ENCODE measurements around the gene SMYD3. TPM values are rescaled to one million over a fixed set of nuclear protein-coding genes. Genes with fewer than 3 reads are reported as not detected.

SMYD3 gene
- total and polyA plus RNA-seq, 2 of the 4 experiments (the other 2 are of a cell fraction): 26.5 to 37.6 TPM

- DNase-seq: no peak
- H2BK5ac ChIP-seq (ENCODE audit: low read depth, low read length, poor library complexity, severe bottlenecking): no peak overlapping the region
- 80% methylated on average over 1 of the region's 2 CpGs; no CpG with 5 or more reads in 1 of the 2 experiments for WGBS, 2 experiments (ENCODE audit: extremely low coverage in 2 of 2, insufficient read length in 1 of 2)
- no peak overlapping the region for H2BK20ac ChIP-seq (ENCODE audit: low read depth, low read length)
- H3K4ac ChIP-seq (ENCODE audit: low read depth, low read length): no peak overlapping the region
- H3K56ac ChIP-seq (ENCODE audit: extremely low read depth, insufficient read depth, low read length): no peak overlapping the region
- dilution Hi-C loops (cut with HindIII; ENCODE audit: low sequenced_read_pairs, unreplicated experiment): no loop called here
- intact Hi-C loops (cut with micrococcal nuclease): no loop called here
- no peak for ATAC-seq (ENCODE audit: low read depth)
- no peak overlapping the region for H3K9ac ChIP-seq (ENCODE audit: low read depth, low read length)
- 0 out of 4 replicates have a peak, but pooled peaks cover 2 to 3% of the 10 kb centered on the region in 2 experiments for H3K79me1 ChIP-seq (ENCODE audit: low read depth in 1 of 2, low read length in 2 of 2)
- in situ Hi-C loops (cut with MboI; ENCODE audit: low sequenced_read_pairs): no loop called here
- H3K9me1 ChIP-seq (ENCODE audit: insufficient read depth, low read length): peaks cover 2% of the 10 kb centered on the region
- 0 out of 2 replicates have a peak overlapping the region, but pooled peaks have one; percentile 40 for H4K5ac ChIP-seq (ENCODE audit: low read depth, low read length)
- H3K23ac ChIP-seq (ENCODE audit: low read depth, low read length): no peak overlapping the region
- no TSS peak for BruUV-seq (replicated peaks)
- no peaks in the 10 kb centered on the region for H3K36me3 ChIP-seq (ENCODE audit: control insufficient read depth, insufficient read depth, low read length)
- CTCF ChIA-PET: interaction anchor here (0.9 kb wide), 1 partner anchor 14 kb away, joined by 3 read pairs; no protein-coding TSS in a partner anchor
- no peaks in the 10 kb centered on the region for H3K9me3 ChIP-seq (ENCODE audit: control insufficient read depth, insufficient read depth, low read length)
- H3K4me2 ChIP-seq (ENCODE audit: low read depth, low read length): no peak overlapping the region
- no peak overlapping the region; the same call in 1 of the 2 replicates for H4K91ac ChIP-seq (ENCODE audit: insufficient read depth, low read depth, low read length)
- H3K14ac ChIP-seq (replicated peaks; ENCODE audit: low read depth, low read length): 0 out of 2 replicates have a peak overlapping the region, but pooled peaks have one; percentile 22
- no peak overlapping the region for H2BK120ac ChIP-seq (ENCODE audit: low read depth, low read length)
- H3K18ac ChIP-seq (ENCODE audit: low read depth, low read length): no peak overlapping the region
- H3K27me3 ChIP-seq (ENCODE audit: control insufficient read depth, insufficient read depth, low read length): no peaks in the 10 kb centered on the region
- peaks cover 6% of the 10 kb centered on the region; the same call in 1 of the 2 replicates for H3K4me1 ChIP-seq (ENCODE audit: control insufficient read depth, insufficient read depth, low read length)
- no peak overlapping the region for H3K27ac ChIP-seq (ENCODE audit: insufficient read depth, low read length)
- H4K8ac ChIP-seq (ENCODE audit: low read depth in 2 of 2, low read length in 2 of 2): no peak overlapping the region
- POLR2A ChIA-PET (ENCODE audit: unreplicated experiment): no interaction called here
- TF ChIP-seq MAZ (IDR thresholded peaks at IDR 0.05; ENCODE audit: borderline replicate concordance, low read depth, low read length): no peak
- TF ChIP-seq CHD1 (IDR thresholded peaks at IDR 0.05; ENCODE audit: low read depth, low read length): no peak
- no peaks in the 10 kb centered on the region for H4K20me1 ChIP-seq (ENCODE audit: insufficient read depth, low read length)
- H2AK5ac ChIP-seq (ENCODE audit: low read depth, low read length): no peak overlapping the region
- no peak overlapping the region for H3K4me3 ChIP-seq (ENCODE audit: insufficient read depth, low read depth, low read length)
- no peak overlapping the region for H2BK15ac ChIP-seq (ENCODE audit: low read depth, low read length)
- no peak overlapping the region for H2AFZ ChIP-seq (replicated peaks; ENCODE audit: low read length, poor library complexity)
- no peak overlapping the region for H2AK9ac ChIP-seq (replicated peaks; ENCODE audit: low read depth, low read length, poor library complexity)
Observed at GRCh38 chr1:245963649-245964048, 543.4 kb downstream of the SMYD3 start.
